Gastroesophageal sphincter (tissue), 4 donors: ENCODE measurements around the gene FBXL17. TPM values are rescaled to one million over a fixed set of nuclear protein-coding genes. Genes with fewer than 3 reads are reported as not detected.

Source experiments
- ATAC-seq: fragments of 150-250 bp; one replicate; pipeline ENCODE4 v1.9.1; 2016; ENCODE audit warnings: mild to moderate bottlenecking, moderate library complexity
- H3K27ac ChIP-seq, 4 donors: fragments of 200-600 bp; sonication (generic) in 3 of 4; 1 replicate in 3 of 4; 2 replicates in 1 of 4; pipeline ENCODE4 v1.5.1; 2016 to 2019
- H3K27me3 ChIP-seq: fragments of 200-600 bp; sonication (generic); one replicate; pipeline ENCODE4 v1.5.1; 2019
- H3K36me3 ChIP-seq, 2 donors: fragments of 200-600 bp; sonication (generic); one replicate each; pipeline ENCODE4 v1.5.1; 2019; ENCODE audit warnings: control low read depth in 1 of 2
- H3K4me1 ChIP-seq, 3 donors: fragments of 200-600 bp; sonication (generic); 1 replicate in 2 of 3; 2 replicates in 1 of 3; pipeline ENCODE4 v1.5.1; 2016 to 2019; ENCODE audit warnings: control low read depth in 2 of 3
- H3K4me3 ChIP-seq, 2 donors: fragments of 200-600 bp; sonication (generic); one replicate each; pipeline ENCODE4 v1.5.1; 2019; ENCODE audit warnings: mild to moderate bottlenecking in 1 of 2, moderate library complexity in 1 of 2
- H3K9me3 ChIP-seq, 3 donors: fragments of 200-600 bp; sonication (generic); one replicate each; pipeline ENCODE4 v1.5.1; 2017 to 2019; ENCODE audit warnings: control low read depth in 2 of 3
- EP300 ChIP-seq: sonication (generic); formaldehyde crosslinking; IDR thresholded peaks from one replicate; pipeline ENCODE4 v1.6.1; 2017; ENCODE audit warnings: antibody characterized with exemption, mild to moderate bottlenecking
- POLR2A ChIP-seq, 2 donors: fragments of 450-650 bp; IDR thresholded peaks; one replicate each; pipeline ENCODE4 v1.6.1; 2017; ENCODE audit warnings: antibody characterized with exemption in 2 of 2, mild to moderate bottlenecking in 2 of 2, moderate library complexity in 1 of 2
- POLR2AphosphoS5 ChIP-seq: sonication (generic); formaldehyde crosslinking; IDR thresholded peaks from one replicate; pipeline ENCODE4 v1.6.1; 2017; ENCODE audit warnings: antibody characterized with exemption
- WGBS, 2 donors: methylation state at CpG; one replicate each; pipeline ENCODE4 v1.1.5; 2018; ENCODE audit warnings: low coverage in 1 of 2; 5-methylcytosine and 5-hydroxymethylcytosine counted together
- total RNA-seq, 4 donors: library from RNA; depleted of rRNA; stranded (reverse); fragments of >200 nt; gene quantifications; one replicate each; pipeline ENCODE4 v1.1.0, GENCODE V29; 2016
- TF ChIP-seq, protein P1 (sequence below), 4 experiments: fragments of 200-600 bp in 2 of 4; fragments of 450-650 bp in 2 of 4; sonication (generic) in 1 of 4; IDR thresholded peaks; one replicate each; pipeline ENCODE4 v1.5.1; 2017 to 2019; ENCODE audit warnings: antibody characterized with exemption in 4 of 4, mild to moderate bottlenecking in 2 of 4, moderate library complexity in 2 of 4

The FBXL17 gene
- total RNA-seq, 4 donors from 2014 or later: 15.3 to 25.5 (median 21.7) TPM

DNA sequence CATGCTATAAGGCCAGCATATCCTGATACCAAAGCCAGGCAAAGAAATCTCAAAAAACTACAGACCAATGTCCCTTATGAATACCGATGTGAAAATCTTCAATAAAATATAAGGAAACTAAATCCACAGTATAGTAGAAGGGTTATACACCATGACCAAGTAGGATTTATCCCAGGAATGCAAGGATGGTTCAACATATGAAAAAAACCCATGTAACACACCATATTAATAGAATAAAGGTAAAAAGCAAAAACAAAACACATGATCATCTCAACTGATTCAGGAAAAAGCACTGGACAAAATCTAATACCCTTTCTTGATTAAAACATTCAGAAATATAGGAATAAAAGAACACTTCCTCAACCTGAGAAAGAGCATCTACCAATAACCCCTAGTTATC lies 6.1 kb downstream of the FBXL17 start:
- ATAC-seq: no peak
- Histone ChIP-seq H3K4me3 (no peak overlapping the region), H3K27me3 (no peaks in the 10 kb centered on the region), H3K4me1 (peaks cover 2 to 23% (median 3%) of the 10 kb centered on the region in 3 donors), H3K27ac (no peak overlapping the region), H3K9me3 (peaks cover 0 to 42% (median 0%) of the 10 kb centered on the region in 3 donors), H3K36me3 (peaks cover 0 to 4% of the 10 kb centered on the region in 2 donors)
- TF ChIP-seq POLR2A (IDR thresholded peaks at IDR 0.05) (no peak), EP300 (no peak), POLR2AphosphoS5 (no peak)
- TF ChIP-seq, protein P1, sequence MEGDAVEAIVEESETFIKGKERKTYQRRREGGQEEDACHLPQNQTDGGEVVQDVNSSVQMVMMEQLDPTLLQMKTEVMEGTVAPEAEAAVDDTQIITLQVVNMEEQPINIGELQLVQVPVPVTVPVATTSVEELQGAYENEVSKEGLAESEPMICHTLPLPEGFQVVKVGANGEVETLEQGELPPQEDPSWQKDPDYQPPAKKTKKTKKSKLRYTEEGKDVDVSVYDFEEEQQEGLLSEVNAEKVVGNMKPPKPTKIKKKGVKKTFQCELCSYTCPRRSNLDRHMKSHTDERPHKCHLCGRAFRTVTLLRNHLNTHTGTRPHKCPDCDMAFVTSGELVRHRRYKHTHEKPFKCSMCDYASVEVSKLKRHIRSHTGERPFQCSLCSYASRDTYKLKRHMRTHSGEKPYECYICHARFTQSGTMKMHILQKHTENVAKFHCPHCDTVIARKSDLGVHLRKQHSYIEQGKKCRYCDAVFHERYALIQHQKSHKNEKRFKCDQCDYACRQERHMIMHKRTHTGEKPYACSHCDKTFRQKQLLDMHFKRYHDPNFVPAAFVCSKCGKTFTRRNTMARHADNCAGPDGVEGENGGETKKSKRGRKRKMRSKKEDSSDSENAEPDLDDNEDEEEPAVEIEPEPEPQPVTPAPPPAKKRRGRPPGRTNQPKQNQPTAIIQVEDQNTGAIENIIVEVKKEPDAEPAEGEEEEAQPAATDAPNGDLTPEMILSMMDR (IDR thresholded peaks at IDR 0.05): no peak
- WGBS, 2 donors: 100% methylated on average over 1 of the region's 1 CpG; no CpG with 5 or more reads in 1 of the 2 donors

- Histone ChIP-seq H3K9me3 (peaks cover 0 to 42% (median 0%) of the 10 kb centered on the region in 3 donors), H3K36me3 (peaks cover 0 to 4% of the 10 kb centered on the region in 2 donors), H3K27ac (no peak overlapping the region), H3K4me1 (peaks cover 0 to 2% (median 0%) of the 10 kb centered on the region in 3 donors), H3K4me3 (no peak overlapping the region), H3K27me3 (no peaks in the 10 kb centered on the region)
- ATAC-seq: no peak
- TF ChIP-seq, protein P1 (IDR thresholded peaks at IDR 0.05): no peak
- no peak for TF ChIP-seq EP300
- TF ChIP-seq POLR2A (IDR thresholded peaks at IDR 0.05): no peak
- no peak for TF ChIP-seq POLR2AphosphoS5
Measured at GRCh38 chr5:108373426-108373825, 8.5 kb downstream of the FBXL17 start.

GRCh38 chr5:108372369-108372768 lies 9.5 kb downstream of the FBXL17 start:
- no peak for ATAC-seq
- WGBS, 2 donors: 100% methylated on average over 2 of the region's 2 CpGs; no CpG with 5 or more reads in 1 of the 2 donors
- Histone ChIP-seq H3K27me3 (no peaks in the 10 kb centered on the region), H3K36me3 (peaks cover 0 to 4% of the 10 kb centered on the region in 2 donors), H3K4me1 (no peaks in the 10 kb centered on the region), H3K9me3 (peaks cover 0 to 42% (median 0%) of the 10 kb centered on the region in 3 donors), H3K4me3 (no peak overlapping the region), H3K27ac (no peak overlapping the region)
- TF ChIP-seq POLR2A (IDR thresholded peaks at IDR 0.05) (no peak), POLR2AphosphoS5 (no peak), EP300 (no peak)
- TF ChIP-seq, protein P1 (IDR thresholded peaks at IDR 0.05): no peak

DNA sequence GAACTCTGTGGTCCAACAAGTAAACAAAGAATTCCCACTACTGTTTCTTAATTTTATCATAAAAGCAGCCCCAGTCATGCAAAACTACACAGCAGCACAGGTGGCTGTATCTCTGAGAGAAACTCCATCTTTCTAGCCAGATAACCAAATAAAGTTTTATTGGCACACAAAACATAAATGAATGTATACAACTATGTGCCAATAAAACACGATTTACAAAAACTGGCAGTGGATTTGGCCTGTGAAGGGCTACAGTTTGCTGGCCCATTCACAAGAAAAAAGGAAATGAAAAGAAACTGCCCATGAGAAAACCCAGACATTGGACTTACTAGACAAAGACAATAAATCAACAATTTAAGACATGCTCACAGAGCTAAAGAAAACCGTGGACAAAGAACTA lies 10.6 kb downstream of the FBXL17 start:
- 75 to 80% methylated on average over 2 of the region's 2 CpGs for WGBS, 2 donors

GRCh38 chr5:108369167-108369566 lies 12.7 kb downstream of the FBXL17 start:
- WGBS, 2 donors: 88 to 90% methylated on average over 4 of the region's 4 CpGs
- Histone ChIP-seq H3K9me3 (peaks cover 0 to 17% (median 0%) of the 10 kb centered on the region in 3 donors), H3K27ac (no peak overlapping the region), H3K27me3 (no peaks in the 10 kb centered on the region), H3K4me1 (peaks cover 0 to 14% (median 7%) of the 10 kb centered on the region in 3 donors), H3K4me3 (no peak overlapping the region), H3K36me3 (peaks cover 0 to 5% of the 10 kb centered on the region in 2 donors)
- TF ChIP-seq, protein P1 (IDR thresholded peaks at IDR 0.05): no peak
- TF ChIP-seq POLR2A (IDR thresholded peaks at IDR 0.05) (no peak), POLR2AphosphoS5 (no peak), EP300 (no peak)
- ATAC-seq: no peak

More for the DNA sequence above, 10.6 kb downstream of the FBXL17 start:
- Histone ChIP-seq H3K27ac (no peak overlapping the region), H3K4me3 (no peak overlapping the region), H3K27me3 (no peaks in the 10 kb centered on the region), H3K9me3 (peaks cover 0 to 36% (median 0%) of the 10 kb centered on the region in 3 donors), H3K4me1 (peaks cover 0 to 10% (median 7%) of the 10 kb centered on the region in 3 donors), H3K36me3 (peaks cover 0 to 4% of the 10 kb centered on the region in 2 donors)
- no peak for ATAC-seq
- TF ChIP-seq POLR2AphosphoS5: no peak
- TF ChIP-seq EP300: no peak
- TF ChIP-seq, protein P1 (IDR thresholded peaks at IDR 0.05): no peak
